ENCODE results near the gene RRP36.

DNA sequence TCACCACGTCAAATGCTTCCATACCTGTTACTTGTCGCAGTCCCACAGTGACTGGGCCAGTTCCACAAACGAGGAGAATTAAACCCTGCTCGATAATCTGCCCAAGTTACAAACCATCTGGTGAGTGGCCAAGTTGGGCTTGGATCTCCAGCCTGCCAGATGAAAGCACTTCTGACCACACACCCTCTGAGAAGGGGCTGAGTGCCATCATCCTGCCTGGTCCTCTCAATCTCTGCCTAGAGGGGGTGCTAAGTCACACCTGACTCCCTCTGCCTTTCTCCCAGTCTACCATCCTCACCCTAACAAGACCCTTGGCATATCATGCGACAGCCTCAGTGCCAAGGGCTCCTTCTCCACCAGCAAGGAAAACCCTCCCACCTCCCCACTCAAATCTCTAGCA lies 15.8 kb downstream of the RRP36 start:
- no peak for TF ChIP-seq EZH2 (IDR thresholded peaks at IDR 0.05; ENCODE audit: low read depth)
- TF ChIP-seq, protein P1, sequence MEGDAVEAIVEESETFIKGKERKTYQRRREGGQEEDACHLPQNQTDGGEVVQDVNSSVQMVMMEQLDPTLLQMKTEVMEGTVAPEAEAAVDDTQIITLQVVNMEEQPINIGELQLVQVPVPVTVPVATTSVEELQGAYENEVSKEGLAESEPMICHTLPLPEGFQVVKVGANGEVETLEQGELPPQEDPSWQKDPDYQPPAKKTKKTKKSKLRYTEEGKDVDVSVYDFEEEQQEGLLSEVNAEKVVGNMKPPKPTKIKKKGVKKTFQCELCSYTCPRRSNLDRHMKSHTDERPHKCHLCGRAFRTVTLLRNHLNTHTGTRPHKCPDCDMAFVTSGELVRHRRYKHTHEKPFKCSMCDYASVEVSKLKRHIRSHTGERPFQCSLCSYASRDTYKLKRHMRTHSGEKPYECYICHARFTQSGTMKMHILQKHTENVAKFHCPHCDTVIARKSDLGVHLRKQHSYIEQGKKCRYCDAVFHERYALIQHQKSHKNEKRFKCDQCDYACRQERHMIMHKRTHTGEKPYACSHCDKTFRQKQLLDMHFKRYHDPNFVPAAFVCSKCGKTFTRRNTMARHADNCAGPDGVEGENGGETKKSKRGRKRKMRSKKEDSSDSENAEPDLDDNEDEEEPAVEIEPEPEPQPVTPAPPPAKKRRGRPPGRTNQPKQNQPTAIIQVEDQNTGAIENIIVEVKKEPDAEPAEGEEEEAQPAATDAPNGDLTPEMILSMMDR (conservative IDR thresholded peaks at IDR 0.05): no peak
